Measurements from ENCODE around the gene ADCK2.

Gene ADCK2

GRCh38 chr7:140744005-140744404 lies 71.3 kb downstream of the ADCK2 start:
- no peak for DNase-seq (ENCODE audit: low spot score)

All from CD4-positive, alpha-beta T cell treated with Interleukin-2 at 100 ng/mL for 4 hours (primary cell).